ENCODE results near the gene TMEM248.
"Not testable (repeated sequence)": the region's sequence is repeated elsewhere in the genome, so short reads cannot be mapped to it uniquely, and the experiment has no call there.

Gene TMEM248

DNA sequence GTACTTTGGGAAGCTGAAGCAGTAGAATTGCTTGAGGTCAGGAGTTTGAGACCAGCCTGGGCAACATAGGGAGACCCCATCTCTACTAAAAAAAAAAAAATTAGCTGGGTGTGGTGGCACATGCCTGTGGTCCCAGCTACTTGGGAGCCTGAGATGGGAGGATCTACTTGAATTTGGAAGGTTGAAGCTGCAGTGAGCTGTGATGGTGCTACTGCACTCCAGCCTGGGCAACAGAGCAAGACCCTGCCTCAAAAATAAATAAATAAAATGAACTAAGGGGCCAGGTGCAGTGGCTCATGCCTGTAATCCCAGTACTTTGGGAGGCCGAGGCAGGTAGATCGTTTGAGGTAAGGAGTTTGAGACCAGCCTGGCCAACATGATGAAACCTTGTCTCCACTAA lies 9.8 kb upstream of the TMEM248 start:
- not testable (repeated sequence) for H3K4me1 ChIP-seq (ENCODE audit: control insufficient read depth, insufficient read depth, low read length); H3K4me2 ChIP-seq (ENCODE audit: low read length); H3K9me3 ChIP-seq (replicated peaks; ENCODE audit: low read length); H3K4me3 ChIP-seq (ENCODE audit: low read length); H3K27me3 ChIP-seq (ENCODE audit: control insufficient read depth, insufficient read depth, low read length); H3K36me3 ChIP-seq (ENCODE audit: insufficient read depth, low read length); H3K9ac ChIP-seq (ENCODE audit: low read depth, low read length)

DNA sequence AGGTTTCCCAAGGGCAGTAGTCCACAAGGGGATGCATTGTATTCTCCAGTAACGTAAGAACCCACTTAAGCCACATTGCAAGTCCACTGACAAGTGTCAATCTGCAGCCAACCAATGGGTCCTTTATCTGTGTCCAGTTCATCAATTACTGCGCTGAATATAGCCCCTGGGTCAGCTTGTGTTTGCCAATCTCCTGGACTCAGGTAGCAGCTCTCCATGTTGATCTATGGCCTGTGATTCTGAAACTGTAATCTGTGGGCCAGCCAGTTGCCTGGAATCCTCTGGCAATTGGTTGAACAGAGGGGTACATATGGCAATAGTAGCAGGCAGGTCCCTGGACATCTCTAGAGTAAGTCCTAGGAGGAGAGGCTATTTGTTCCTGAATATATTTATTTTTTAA lies 8.8 kb upstream of the TMEM248 start:
- Histone ChIP-seq H3K4me3 (ENCODE audit: low read length) (no peak overlapping the region), H3K9me3 (replicated peaks; ENCODE audit: low read length) (no peaks in the 10 kb centered on the region), H3K9ac (ENCODE audit: low read depth, low read length) (no peak overlapping the region), H3K4me2 (ENCODE audit: low read length) (no peak overlapping the region), H3K4me1 (ENCODE audit: control insufficient read depth, insufficient read depth, low read length) (no peaks in the 10 kb centered on the region), H3K36me3 (ENCODE audit: insufficient read depth, low read length) (no peaks in the 10 kb centered on the region), H3K27me3 (ENCODE audit: control insufficient read depth, insufficient read depth, low read length) (no peaks in the 10 kb centered on the region)

- Histone ChIP-seq H3K4me3 (ENCODE audit: low read length) (no peak overlapping the region), H3K9me3 (replicated peaks; ENCODE audit: low read length) (no peaks in the 10 kb centered on the region), H3K4me1 (ENCODE audit: control insufficient read depth, insufficient read depth, low read length) (no peaks in the 10 kb centered on the region), H3K27me3 (ENCODE audit: control insufficient read depth, insufficient read depth, low read length) (no peaks in the 10 kb centered on the region), H3K4me2 (ENCODE audit: low read length) (no peak overlapping the region), H3K9ac (ENCODE audit: low read depth, low read length) (no peak overlapping the region), H3K36me3 (ENCODE audit: insufficient read depth, low read length) (no peaks in the 10 kb centered on the region)
Measured at GRCh38 chr7:66913118-66914037, 7.6 kb upstream of the TMEM248 start.

DNA sequence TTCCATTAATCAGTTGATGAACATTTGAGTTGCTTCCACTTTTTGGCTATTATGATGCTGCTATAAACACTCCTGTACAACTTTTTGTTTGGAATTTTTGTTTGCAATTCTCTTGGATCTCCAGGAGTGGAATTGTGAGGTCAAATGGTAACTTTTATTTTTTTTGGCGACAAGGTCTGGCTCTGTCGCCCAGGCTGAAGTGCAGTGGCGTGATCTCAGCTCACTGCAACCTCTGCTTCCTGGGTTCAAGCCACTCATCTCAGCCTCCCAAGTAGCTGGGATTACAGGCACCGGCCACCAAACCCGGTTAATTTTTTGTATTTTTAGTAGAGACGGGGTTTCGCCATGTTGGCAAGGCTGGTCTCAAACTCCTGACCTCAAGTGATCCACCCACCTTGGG lies 3.1 kb upstream of the TMEM248 start:
- H3K4me3 ChIP-seq (ENCODE audit: low read length) = not testable (repeated sequence)

DNA sequence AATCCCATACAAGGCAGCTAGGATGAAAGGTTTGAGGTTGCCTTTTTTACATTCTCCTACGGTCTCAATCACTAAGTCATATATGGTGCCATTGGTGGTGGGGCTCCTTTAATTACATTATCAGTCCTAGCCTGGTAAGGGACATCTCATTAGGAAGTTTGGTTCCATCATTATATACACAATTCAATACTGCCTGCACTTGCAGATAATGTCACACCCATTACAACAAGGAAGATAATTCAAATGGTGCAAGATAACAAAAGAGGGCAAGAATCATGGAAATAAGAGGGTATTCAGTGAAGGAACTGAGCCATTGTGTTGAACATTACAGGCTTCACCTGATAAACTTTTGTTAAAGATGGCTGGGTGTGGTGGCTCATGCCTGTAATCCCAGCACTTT lies 1.7 kb upstream of the TMEM248 start:
- Histone ChIP-seq H3K9me3 (replicated peaks; ENCODE audit: low read length) (no peaks in the 10 kb centered on the region), H3K4me1 (ENCODE audit: control insufficient read depth, insufficient read depth, low read length) (peaks cover 12% of the 10 kb centered on the region), H3K4me3 (ENCODE audit: low read length) (no peak overlapping the region), H3K36me3 (ENCODE audit: insufficient read depth, low read length) (no peaks in the 10 kb centered on the region), H3K9ac (ENCODE audit: low read depth, low read length) (no peak overlapping the region), H3K27me3 (ENCODE audit: control insufficient read depth, insufficient read depth, low read length) (no peaks in the 10 kb centered on the region), H3K4me2 (ENCODE audit: low read length) (no peak overlapping the region)

More for the DNA sequence above, 3.1 kb upstream of the TMEM248 start:
- not testable (repeated sequence) for H3K9ac ChIP-seq (ENCODE audit: low read depth, low read length); H3K4me1 ChIP-seq (ENCODE audit: control insufficient read depth, insufficient read depth, low read length); H3K27me3 ChIP-seq (ENCODE audit: control insufficient read depth, insufficient read depth, low read length); H3K4me2 ChIP-seq (ENCODE audit: low read length); H3K9me3 ChIP-seq (replicated peaks; ENCODE audit: low read length); H3K36me3 ChIP-seq (ENCODE audit: insufficient read depth, low read length)

GRCh38 chr7:66919704-66920103 lies 1.3 kb upstream of the TMEM248 start:
- Histone ChIP-seq H3K4me2 (ENCODE audit: low read length) (no peak overlapping the region), H3K9me3 (replicated peaks; ENCODE audit: low read length) (no peaks in the 10 kb centered on the region), H3K36me3 (ENCODE audit: insufficient read depth, low read length) (no peaks in the 10 kb centered on the region), H3K9ac (ENCODE audit: low read depth, low read length) (no peak overlapping the region), H3K27me3 (ENCODE audit: control insufficient read depth, insufficient read depth, low read length) (no peaks in the 10 kb centered on the region), H3K4me3 (ENCODE audit: low read length) (no peak overlapping the region), H3K4me1 (ENCODE audit: control insufficient read depth, insufficient read depth, low read length) (peaks cover 12% of the 10 kb centered on the region)

- H3K9me3 ChIP-seq (replicated peaks; ENCODE audit: low read length) = no peaks in the 10 kb centered on the region
- no peaks in the 10 kb centered on the region for H3K27me3 ChIP-seq (ENCODE audit: control insufficient read depth, insufficient read depth, low read length)
- H3K36me3 ChIP-seq (ENCODE audit: insufficient read depth, low read length) = no peaks in the 10 kb centered on the region
- peak overlapping the region; percentile 95 for H3K9ac ChIP-seq (ENCODE audit: low read depth, low read length)
- peak overlapping the region; percentile 96 for H3K4me2 ChIP-seq (ENCODE audit: low read length)
- H3K4me1 ChIP-seq (ENCODE audit: control insufficient read depth, insufficient read depth, low read length) = peaks cover 12% of the 10 kb centered on the region
- no peak overlapping the region for H3K4me3 ChIP-seq (ENCODE audit: low read length)
Measured at GRCh38 chr7:66920256-66920655, 769 bp upstream of the TMEM248 start.

DNA sequence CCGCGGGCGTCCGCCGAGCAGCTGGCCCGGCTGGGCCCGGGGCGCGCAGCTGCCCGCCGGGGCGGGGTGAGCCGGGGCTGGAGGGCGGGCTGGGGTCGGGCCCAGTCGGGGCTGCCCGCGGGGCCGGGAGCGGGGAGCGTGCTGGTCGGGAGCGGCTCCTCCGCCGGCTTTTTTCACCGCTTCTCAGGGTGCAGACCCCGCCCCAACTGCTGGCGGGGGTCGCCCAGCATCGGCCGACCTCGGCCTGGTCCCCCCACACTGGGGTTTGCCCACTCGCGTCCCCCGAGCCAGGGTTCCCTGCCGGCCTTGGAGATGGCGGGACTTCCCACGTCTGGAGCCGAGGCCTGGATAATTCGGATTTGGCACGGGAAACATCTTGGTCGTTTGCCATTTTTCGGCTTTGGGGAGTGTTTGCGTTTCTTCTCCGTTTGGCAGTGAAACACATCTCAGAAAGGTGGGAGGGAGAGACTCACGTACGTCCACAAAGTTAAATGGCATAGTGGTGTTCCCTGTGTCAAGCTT lies 432 bp downstream of the TMEM248 start:
- Histone ChIP-seq H3K36me3 (ENCODE audit: insufficient read depth, low read length) (peaks cover 3% of the 10 kb centered on the region), H3K9me3 (replicated peaks; ENCODE audit: low read length) (no peaks in the 10 kb centered on the region), H3K4me3 (ENCODE audit: low read length) (peak overlapping the region; percentile 88), H3K4me2 (ENCODE audit: low read length) (peak overlapping the region; percentile 96), H3K27me3 (ENCODE audit: control insufficient read depth, insufficient read depth, low read length) (no peaks in the 10 kb centered on the region), H3K4me1 (ENCODE audit: control insufficient read depth, insufficient read depth, low read length) (peaks cover 15% of the 10 kb centered on the region), H3K9ac (ENCODE audit: low read depth, low read length) (peak overlapping the region; percentile 95)

DNA sequence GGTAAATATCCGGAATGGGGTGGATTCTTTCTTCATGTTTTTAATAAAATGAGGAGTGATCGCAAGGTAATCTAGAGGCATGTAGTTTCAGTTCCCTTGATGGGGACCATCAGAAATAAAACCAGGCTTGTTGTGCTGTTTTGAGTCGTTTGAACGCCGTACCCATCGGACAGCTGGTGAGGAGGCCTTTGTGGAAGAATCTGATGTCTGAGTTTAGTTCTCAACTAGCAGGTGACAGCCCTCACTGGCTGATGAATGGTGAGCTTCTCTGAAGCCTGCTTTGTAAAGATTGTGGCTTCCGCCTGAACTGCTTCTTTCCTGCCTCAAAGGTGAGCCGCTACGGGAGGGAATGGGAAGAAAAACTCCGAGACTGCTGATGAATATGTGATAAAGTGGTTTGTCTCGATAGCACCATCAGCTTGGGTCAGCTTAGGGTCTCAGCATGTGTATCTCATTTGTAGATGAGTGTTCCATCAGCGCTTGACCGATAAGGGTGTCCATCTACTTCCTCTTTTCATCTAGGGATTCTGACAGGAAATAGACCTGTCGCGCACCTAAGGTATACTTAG lies 977 bp downstream of the TMEM248 start:
- Histone ChIP-seq H3K36me3 (ENCODE audit: insufficient read depth, low read length) (peaks cover 3% of the 10 kb centered on the region), H3K4me2 (ENCODE audit: low read length) (peak overlapping the region; percentile 96), H3K9me3 (replicated peaks; ENCODE audit: low read length) (no peaks in the 10 kb centered on the region), H3K9ac (ENCODE audit: low read depth, low read length) (peak overlapping the region; percentile 95), H3K27me3 (ENCODE audit: control insufficient read depth, insufficient read depth, low read length) (no peaks in the 10 kb centered on the region), H3K4me1 (ENCODE audit: control insufficient read depth, insufficient read depth, low read length) (peaks cover 15% of the 10 kb centered on the region), H3K4me3 (ENCODE audit: low read length) (peak overlapping the region; percentile 88)

- Histone ChIP-seq H3K4me2 (ENCODE audit: low read length) (no peak overlapping the region), H3K36me3 (ENCODE audit: insufficient read depth, low read length) (peaks cover 10% of the 10 kb centered on the region), H3K9me3 (replicated peaks; ENCODE audit: low read length) (no peaks in the 10 kb centered on the region), H3K27me3 (ENCODE audit: control insufficient read depth, insufficient read depth, low read length) (no peaks in the 10 kb centered on the region), H3K4me1 (ENCODE audit: control insufficient read depth, insufficient read depth, low read length) (peaks cover 15% of the 10 kb centered on the region), H3K4me3 (ENCODE audit: low read length) (no peak overlapping the region), H3K9ac (ENCODE audit: low read depth, low read length) (no peak overlapping the region)
Measured at GRCh38 chr7:66925255-66925654, 4.2 kb downstream of the TMEM248 start.

GRCh38 chr7:66927348-66927948 lies 6.4 kb downstream of the TMEM248 start:
- no peak overlapping the region for H3K4me3 ChIP-seq (ENCODE audit: low read length)
- peaks cover 15% of the 10 kb centered on the region for H3K36me3 ChIP-seq (ENCODE audit: insufficient read depth, low read length)
- H3K4me1 ChIP-seq (ENCODE audit: control insufficient read depth, insufficient read depth, low read length) = peaks cover 10% of the 10 kb centered on the region
- H3K4me2 ChIP-seq (ENCODE audit: low read length) = no peak overlapping the region
- no peaks in the 10 kb centered on the region for H3K27me3 ChIP-seq (ENCODE audit: control insufficient read depth, insufficient read depth, low read length)
- H3K9me3 ChIP-seq (replicated peaks; ENCODE audit: low read length) = no peaks in the 10 kb centered on the region
- H3K9ac ChIP-seq (ENCODE audit: low read depth, low read length) = no peak overlapping the region

All from skeletal muscle satellite cell (primary cell).